Heart left ventricle (tissue), 16 donors: ENCODE results near the gene WNT7A. TPM values are rescaled to one million over a fixed set of nuclear protein-coding genes. Genes with fewer than 3 reads are reported as not detected.

ENCODE experiments used
- ATAC-seq, 4 donors: fragments of 200-7000 bp; cut with Tn5 transposase; one replicate each; pipeline ENCODE4 v1.9.1; 2020 to 2022; ENCODE audit warnings: moderate library complexity in 4 of 4, mild to moderate bottlenecking in 3 of 4, moderate number of reproducible peaks in 1 of 4
- DNase-seq, 5 donors: peaks; one replicate each; pipeline ENCODE4 v3.0.0-alpha.2; 2020
- H3K27ac ChIP-seq, 12 donors: fragments of 200-600 bp; sonication (generic) in 4 of 12; one replicate each; pipeline versions ENCODE4 v1.5.0 to v1.8.0; 2016 to 2022; ENCODE audit warnings: mild to moderate bottlenecking in 2 of 12
- H3K27me3 ChIP-seq, 9 donors: fragments of 200-600 bp; sonication (generic) in 2 of 9; one replicate each; pipeline versions ENCODE4 v1.5.1 to v1.8.0; 2016 to 2022; ENCODE audit warnings: mild to moderate bottlenecking in 3 of 9
- H3K36me3 ChIP-seq, 9 donors: fragments of 200-600 bp; sonication (generic) in 2 of 9; one replicate each; pipeline versions ENCODE4 v1.5.0 to v1.8.0; 2018 to 2022; ENCODE audit warnings: mild to moderate bottlenecking in 2 of 9
- H3K4me1 ChIP-seq, 12 donors: fragments of 200-600 bp; sonication (generic) in 4 of 12; one replicate each; pipeline versions ENCODE4 v1.5.0 to v1.8.0; 2016 to 2022; ENCODE audit warnings: mild to moderate bottlenecking in 3 of 12
- H3K4me3 ChIP-seq, 12 donors: fragments of 200-600 bp; sonication (generic) in 4 of 12; one replicate each; pipeline versions ENCODE4 v1.5.0 to v1.8.0; 2017 to 2022; ENCODE audit warnings: mild to moderate bottlenecking in 9 of 12, moderate library complexity in 4 of 12
- H3K9me3 ChIP-seq, 12 donors: fragments of 200-600 bp; sonication (generic) in 4 of 12; one replicate each; pipeline versions ENCODE4 v1.5.0 to v1.8.0; 2016 to 2022; ENCODE audit warnings: mild to moderate bottlenecking in 1 of 12
- POLR2A ChIP-seq, 2 donors: fragments of 450-650 bp; IDR thresholded peaks; one replicate each; pipeline ENCODE4 v1.6.1; 2017; ENCODE audit warnings: antibody characterized with exemption in 2 of 2, mild to moderate bottlenecking in 2 of 2, moderate library complexity in 2 of 2
- WGBS, 4 donors: extraction: QIAGEN DNeasy Blood & Tissue Kit in 2 of 4; methylation state at CpG; one replicate each; pipeline versions ENCODE4 v1.1.5 to v1.1.7; 2013 to 2018; 5-methylcytosine and 5-hydroxymethylcytosine counted together
- intact Hi-C, 10 donors: fragments of 100-400 bp; cut with DNase I; formaldehyde crosslinking; loops; one replicate each; pipeline versions ENCODE4 v1.11.1 to v1.14.2; 2022
- polyA plus RNA-seq, 2 donors: library from polyadenylated mRNA; stranded (reverse); fragments of 200-250 nt; gene quantifications; one replicate each; pipeline ENCODE4 v1.2.3, GENCODE V29; 2013
- total RNA-seq, 9 donors: library from RNA; depleted of rRNA in 2 of 9; stranded (reverse); fragments of >200 nt in 2 of 9; fragmentation: NEBNext Ultra II Directional in 3 of 9; extraction: Animal tissue kit (Norgen Biotek cat#: 25700) in 3 of 9; gene quantifications; one replicate each; pipeline versions ENCODE4 v1.1.0 to v1.2.4, GENCODE V29; 2016 to 2023
- TF ChIP-seq, protein P1 (sequence below), 12 donors: fragments of 200-600 bp; sonication (generic) in 4 of 12; IDR thresholded peaks; one replicate each; pipeline versions ENCODE4 v1.5.0 to v1.8.0; 2018 to 2022; ENCODE audit warnings: antibody characterized with exemption in 12 of 12, mild to moderate bottlenecking in 5 of 12
- donor health status: ischemic (EF 13 %, LVEDD 7.1; RV severe dilation, severe dysfunction).
- donor health status: healthy with polysubstance abuse.
- donor health status: DM: no; HTN: yes; CAD: no.
- donor health status: DM: no; HTN: no; CAD: no.
- donor health status: ischemic (EF 25% LVEDD 6.9; RV normal size, moderate dysfunction).
- donor health status: ischemic (EF 25% LVEDD 5.7; RV mildly dilated, moderate dysfunction).
- donor health status: healthy.
- donor health status: DM: yes; HTN: yes; CAD: no.
- donor health status: ischemic (EF 35%, LVEDD 5.7; RV mildly dilated, moderate dysfunction).
- donor health status: nonischemic (EF 11% LVEDD 7.7; RV severe dilation, severe dysfunction).
- donor health status: DM: yes; HTN: yes; CAD: no.
- donor health status: PGD.
- donor health status: ischemic (EF 29% LVEDD 5.4; RV normal size, mild dysfunction).
- donor health status: nonischemic (EF 23%, LVEDD 6.1; RV moderate dilation, normal function).

WNT7A gene
- total and polyA plus RNA-seq, 11 donors = not detected

DNA sequence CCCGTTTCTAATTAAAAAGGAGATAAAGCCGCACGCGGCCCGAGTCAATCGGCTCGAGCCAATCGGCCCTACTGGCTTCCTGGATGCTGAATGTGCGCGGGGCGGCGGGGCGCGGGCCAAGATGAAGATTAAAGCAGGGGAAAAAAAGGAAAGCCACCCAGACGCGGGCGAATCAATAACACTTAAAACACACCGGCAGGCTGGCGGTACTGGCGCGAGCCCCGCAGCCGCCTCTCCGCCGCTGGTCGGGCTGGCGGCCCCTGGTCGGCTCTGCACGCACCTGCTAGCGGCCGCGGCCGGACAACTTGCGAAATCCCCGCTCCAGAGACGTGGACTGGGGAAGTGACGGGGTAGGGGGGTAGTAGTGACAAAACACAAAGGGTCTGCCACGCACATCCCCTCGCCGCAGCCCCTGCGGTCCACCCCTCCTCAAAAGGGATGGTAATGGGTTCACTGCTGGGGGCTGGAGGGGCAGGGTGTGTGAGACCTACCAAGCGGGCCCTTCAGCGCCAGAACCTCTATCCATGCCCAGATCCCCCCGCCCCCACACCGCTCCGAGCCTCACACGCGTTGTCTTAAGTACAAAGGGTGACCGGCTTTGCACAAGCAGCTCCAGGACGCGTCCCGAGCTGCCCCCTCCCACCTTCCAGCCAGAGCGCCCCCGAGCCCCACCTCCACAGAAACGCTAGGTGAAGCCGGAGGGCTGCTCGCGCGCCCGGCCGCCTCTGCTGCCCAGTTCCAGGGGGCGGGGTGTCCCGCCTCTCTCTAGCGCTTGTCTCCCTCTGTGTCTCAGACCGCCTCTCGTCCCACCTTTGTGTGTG is 1.4 kb downstream of the WNT7A start:
- Histone ChIP-seq H3K27ac (no peak overlapping the region), H3K9me3 (peaks cover 0 to 6% (median 0%) of the 10 kb centered on the region in 12 donors), H3K27me3 (peaks cover 26 to 100% (median 67%) of the 10 kb centered on the region in 9 donors), H3K4me3 (peak overlapping the region in 10 of 12 donors; percentile 8 to 43 (median 24)), H3K36me3 (no peaks in the 10 kb centered on the region), H3K4me1 (peaks cover 0 to 31% (median 19%) of the 10 kb centered on the region in 12 donors)
- WGBS, 4 donors = 1 to 2% (median 1%) methylated on average over 44 to 66 of the region's 66 CpGs
- peak in 1 of 4 donors; percentile 6 for ATAC-seq
- no peak for DNase-seq
- intact Hi-C loops = no loop called here
- TF ChIP-seq, protein P1, sequence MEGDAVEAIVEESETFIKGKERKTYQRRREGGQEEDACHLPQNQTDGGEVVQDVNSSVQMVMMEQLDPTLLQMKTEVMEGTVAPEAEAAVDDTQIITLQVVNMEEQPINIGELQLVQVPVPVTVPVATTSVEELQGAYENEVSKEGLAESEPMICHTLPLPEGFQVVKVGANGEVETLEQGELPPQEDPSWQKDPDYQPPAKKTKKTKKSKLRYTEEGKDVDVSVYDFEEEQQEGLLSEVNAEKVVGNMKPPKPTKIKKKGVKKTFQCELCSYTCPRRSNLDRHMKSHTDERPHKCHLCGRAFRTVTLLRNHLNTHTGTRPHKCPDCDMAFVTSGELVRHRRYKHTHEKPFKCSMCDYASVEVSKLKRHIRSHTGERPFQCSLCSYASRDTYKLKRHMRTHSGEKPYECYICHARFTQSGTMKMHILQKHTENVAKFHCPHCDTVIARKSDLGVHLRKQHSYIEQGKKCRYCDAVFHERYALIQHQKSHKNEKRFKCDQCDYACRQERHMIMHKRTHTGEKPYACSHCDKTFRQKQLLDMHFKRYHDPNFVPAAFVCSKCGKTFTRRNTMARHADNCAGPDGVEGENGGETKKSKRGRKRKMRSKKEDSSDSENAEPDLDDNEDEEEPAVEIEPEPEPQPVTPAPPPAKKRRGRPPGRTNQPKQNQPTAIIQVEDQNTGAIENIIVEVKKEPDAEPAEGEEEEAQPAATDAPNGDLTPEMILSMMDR (IDR thresholded peaks at IDR 0.05) = no peak
- no peak for TF ChIP-seq POLR2A (IDR thresholded peaks at IDR 0.05)

DNA sequence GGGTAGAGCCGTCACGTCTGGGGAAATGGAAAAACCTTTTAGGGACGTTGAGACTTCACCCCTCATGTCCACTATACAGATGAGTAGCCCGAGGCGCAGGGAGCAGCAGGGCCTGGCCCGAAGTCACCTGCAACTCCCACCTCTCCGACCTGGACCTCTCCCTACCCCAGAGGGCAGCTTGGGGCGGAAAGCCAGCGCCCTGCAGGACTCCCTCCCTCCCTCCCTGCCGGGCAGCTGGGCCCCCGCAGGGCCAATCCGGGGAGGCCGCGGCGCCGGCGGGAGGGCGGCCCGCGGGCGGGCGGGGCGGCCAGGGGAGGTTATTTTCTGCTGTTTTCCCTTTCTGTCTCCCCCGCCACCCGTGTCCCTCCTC is 2.0 kb downstream of the WNT7A start:
- no peaks in the 10 kb centered on the region for H3K36me3 ChIP-seq
- peaks cover 0 to 6% (median 0%) of the 10 kb centered on the region in 12 donors for H3K9me3 ChIP-seq
- ATAC-seq (no peak), DNase-seq (no peak)
- WGBS, 4 donors = 7 to 20% (median 12%) methylated on average over 4 to 25 of the region's 25 CpGs
- peaks cover 0 to 31% (median 19%) of the 10 kb centered on the region in 12 donors for H3K4me1 ChIP-seq
- no peak overlapping the region for H3K27ac ChIP-seq
- H3K27me3 ChIP-seq = peaks cover 26 to 94% (median 67%) of the 10 kb centered on the region in 9 donors
- intact Hi-C loops = no loop called here
- H3K4me3 ChIP-seq = peak overlapping the region in 10 of 12 donors; percentile 8 to 43 (median 24)
- TF ChIP-seq POLR2A (IDR thresholded peaks at IDR 0.05) = no peak
- TF ChIP-seq, protein P1 (IDR thresholded peaks at IDR 0.05) = no peak

GRCh38 chr3:13876451-13877100 is 3.3 kb downstream of the WNT7A start:
- no peak overlapping the region for H3K27ac ChIP-seq
- peaks cover 26 to 81% (median 58%) of the 10 kb centered on the region in 9 donors for H3K27me3 ChIP-seq
- intact Hi-C loops = no loop called here
- ATAC-seq (no peak), DNase-seq (no peak)
- peaks cover 0 to 31% (median 19%) of the 10 kb centered on the region in 12 donors for H3K4me1 ChIP-seq
- H3K36me3 ChIP-seq = no peaks in the 10 kb centered on the region
- 60 to 74% (median 68%) methylated on average over 5 to 6 of the region's 6 CpGs for WGBS, 4 donors
- H3K4me3 ChIP-seq = no peak overlapping the region
- no peaks in the 10 kb centered on the region for H3K9me3 ChIP-seq
- TF ChIP-seq POLR2A (IDR thresholded peaks at IDR 0.05) = no peak
- TF ChIP-seq, protein P1 (IDR thresholded peaks at IDR 0.05) = no peak

- Histone ChIP-seq H3K4me1 (peaks cover 0 to 21% (median 15%) of the 10 kb centered on the region in 12 donors), H3K36me3 (no peaks in the 10 kb centered on the region), H3K27me3 (peaks cover 16 to 64% (median 43%) of the 10 kb centered on the region in 9 donors), H3K9me3 (peaks cover 0 to 11% (median 3%) of the 10 kb centered on the region in 12 donors), H3K4me3 (no peak overlapping the region), H3K27ac (no peak overlapping the region)
- peak in 1 of 5 donors; percentile 62 for DNase-seq
- no peak for TF ChIP-seq POLR2A (IDR thresholded peaks at IDR 0.05)
- TF ChIP-seq, protein P1 (IDR thresholded peaks at IDR 0.05) = no peak
- ATAC-seq = no peak
- intact Hi-C loops = no loop called here
- WGBS, 4 donors = 75 to 87% (median 79%) methylated on average over 12 to 16 of the region's 16 CpGs
Measured at GRCh38 chr3:13874891-13875290, 5.0 kb downstream of the WNT7A start.
